IPS-20b (cell line): ENCODE results near the gene PES1.
"Not testable (repeated sequence)": the region's sequence is repeated elsewhere in the genome, so short reads cannot be mapped to it uniquely, and the experiment has no call there.

ENCODE experiments used
- H3K27ac ChIP-seq: one replicate; pipeline ENCODE4 v1.5.1; 2013; ENCODE audit warnings: low read length
- H3K27me3 ChIP-seq: 2 replicates; pipeline ENCODE4 v1.6.1; 2013; ENCODE audit warnings: mild to moderate bottlenecking, low read length, inconsistent platforms; ENCODE audit not compliant: insufficient read depth
- H3K36me3 ChIP-seq: 2 replicates; pipeline ENCODE4 v1.6.1; 2013; ENCODE audit warnings: low read depth, mild to moderate bottlenecking, inconsistent platforms, low read length, moderate library complexity; ENCODE audit not compliant: insufficient read depth
- H3K4me1 ChIP-seq: 2 replicates; pipeline ENCODE4 v1.6.1; 2013; ENCODE audit warnings: mild to moderate bottlenecking, control low read depth, inconsistent platforms, low read length, moderate library complexity; ENCODE audit not compliant: insufficient read depth
- H3K4me3 ChIP-seq: 2 replicates; pipeline ENCODE4 v1.5.1; 2013; ENCODE audit warnings: mild to moderate bottlenecking, low read length, inconsistent platforms
- H3K9ac ChIP-seq: 2 replicates; pipeline ENCODE4 v1.6.1; 2013; ENCODE audit warnings: low read depth, mild to moderate bottlenecking, inconsistent platforms, low read length, moderate library complexity
- H3K9me3 ChIP-seq: 2 replicates; pipeline ENCODE4 v1.6.1; 2013; ENCODE audit warnings: mild to moderate bottlenecking, low read depth, low read length, inconsistent platforms; ENCODE audit not compliant: insufficient read depth

Gene PES1

GRCh38 chr22:30561402-30562189 lies 30.1 kb downstream of the PES1 start:
- Histone ChIP-seq H3K27me3 (no peaks in the 10 kb centered on the region), H3K36me3 (no peaks in the 10 kb centered on the region), H3K4me1 (peaks cover 11% of the 10 kb centered on the region; the same call in 1 of the 2 replicates)

GRCh38 chr22:30560643-30561202 lies 31.0 kb downstream of the PES1 start:
- not testable (repeated sequence) for H3K9ac ChIP-seq
- peaks cover 11% of the 10 kb centered on the region; the same call in 1 of the 2 replicates for H3K4me1 ChIP-seq

More at GRCh38 chr22:30561402-30562189, 30.1 kb downstream of the PES1 start:
- Histone ChIP-seq H3K9ac (peak overlapping the region; percentile 56; the same call in 1 of the 2 replicates), H3K27ac (peak overlapping the region; percentile 25), H3K4me3 (no peak overlapping the region; the same call in 1 of the 2 replicates), H3K9me3 (no peaks in the 10 kb centered on the region)

GRCh38 chr22:30559889-30560288 lies 31.8 kb downstream of the PES1 start:
- Histone ChIP-seq H3K9ac (no peak overlapping the region), H3K4me1 (peaks cover 11% of the 10 kb centered on the region; the same call in 1 of the 2 replicates), H3K27ac (no peak overlapping the region), H3K9me3 (no peaks in the 10 kb centered on the region), H3K4me3 (no peak overlapping the region), H3K27me3 (no peaks in the 10 kb centered on the region), H3K36me3 (no peaks in the 10 kb centered on the region)

More at GRCh38 chr22:30560643-30561202, 31.0 kb downstream of the PES1 start:
- H3K27ac ChIP-seq, H3K36me3 ChIP-seq, H3K27me3 ChIP-seq, H3K4me3 ChIP-seq, H3K9me3 ChIP-seq: not testable (repeated sequence)

- H3K36me3 ChIP-seq, result no peaks in the 10 kb centered on the region
- no peak overlapping the region for H3K27ac ChIP-seq
- H3K9me3 ChIP-seq, result no peaks in the 10 kb centered on the region
- no peaks in the 10 kb centered on the region for H3K27me3 ChIP-seq
- H3K4me1 ChIP-seq, result peaks cover 11% of the 10 kb centered on the region; the same call in 1 of the 2 replicates
- H3K4me3 ChIP-seq, result no peak overlapping the region
- no peak overlapping the region for H3K9ac ChIP-seq
Measured at GRCh38 chr22:30557243-30557642, 34.5 kb downstream of the PES1 start.

- Histone ChIP-seq H3K4me1 (peaks cover 7% of the 10 kb centered on the region; the same call in 1 of the 2 replicates), H3K9ac (no peak overlapping the region), H3K27me3 (no peaks in the 10 kb centered on the region), H3K36me3 (no peaks in the 10 kb centered on the region), H3K9me3 (no peaks in the 10 kb centered on the region), H3K4me3 (no peak overlapping the region), H3K27ac (no peak overlapping the region)
Measured at GRCh38 chr22:30556388-30556787, 35.3 kb downstream of the PES1 start.

- no peaks in the 10 kb centered on the region for H3K9me3 ChIP-seq
- no peak overlapping the region for H3K9ac ChIP-seq
- H3K4me3 ChIP-seq, result no peak overlapping the region
- H3K4me1 ChIP-seq, result peaks cover 4% of the 10 kb centered on the region; the same call in 1 of the 2 replicates
- no peaks in the 10 kb centered on the region for H3K27me3 ChIP-seq
- H3K36me3 ChIP-seq, result no peaks in the 10 kb centered on the region
- no peak overlapping the region for H3K27ac ChIP-seq
Measured at GRCh38 chr22:30555282-30556210, 36.2 kb downstream of the PES1 start.

- Histone ChIP-seq H3K9me3 (no peaks in the 10 kb centered on the region), H3K9ac (no peak overlapping the region), H3K4me3 (no peak overlapping the region), H3K27me3 (no peaks in the 10 kb centered on the region), H3K27ac (no peak overlapping the region), H3K4me1 (no peaks in the 10 kb centered on the region), H3K36me3 (no peaks in the 10 kb centered on the region)
Measured at GRCh38 chr22:30553971-30554370, 37.7 kb downstream of the PES1 start.

GRCh38 chr22:30552719-30553118 lies 39.0 kb downstream of the PES1 start:
- Histone ChIP-seq H3K9ac (no peak overlapping the region), H3K27me3 (no peaks in the 10 kb centered on the region; the same call in 1 of the 2 replicates), H3K9me3 (no peaks in the 10 kb centered on the region), H3K36me3 (no peaks in the 10 kb centered on the region), H3K4me3 (no peak overlapping the region), H3K27ac (no peak overlapping the region), H3K4me1 (no peaks in the 10 kb centered on the region)

- not testable (repeated sequence) for H3K27ac ChIP-seq, H3K36me3 ChIP-seq, H3K9ac ChIP-seq, H3K4me1 ChIP-seq, H3K27me3 ChIP-seq, H3K9me3 ChIP-seq, H3K4me3 ChIP-seq
Measured at GRCh38 chr22:30551813-30552212, 39.9 kb downstream of the PES1 start.

GRCh38 chr22:30547188-30547587 lies 44.5 kb downstream of the PES1 start:
- H3K4me3 ChIP-seq, result no peak overlapping the region
- no peaks in the 10 kb centered on the region for H3K9me3 ChIP-seq
- H3K27ac ChIP-seq, result no peak overlapping the region
- 0 out of 2 replicates have a peak, but pooled peaks cover 3% of the 10 kb centered on the region for H3K4me1 ChIP-seq
- H3K9ac ChIP-seq, result no peak overlapping the region
- peaks cover 23% of the 10 kb centered on the region for H3K27me3 ChIP-seq
- no peaks in the 10 kb centered on the region for H3K36me3 ChIP-seq

- Histone ChIP-seq H3K4me1 (0 out of 2 replicates have a peak, but pooled peaks cover 3% of the 10 kb centered on the region), H3K27ac (no peak within 1 kb of the TSS), H3K9ac (no peak within 1 kb of the TSS), H3K27me3 (peaks cover 27% of the 10 kb centered on the region), H3K9me3 (no peaks in the 10 kb centered on the region), H3K4me3 (no peak within 1 kb of the TSS), H3K36me3 (no peaks in the 10 kb centered on the region)
Measured at GRCh38 chr22:30546616-30547015, 45.1 kb downstream of the PES1 start, which contains the start of gene SEC14L6. Gene SEC14L6 (minus strand): TSS chr22:30546741. CDS start chr22:30546682, 59 bp downstream.
